ENCODE results near the gene SLC12A6. TPM values are rescaled to one million over a fixed set of nuclear protein-coding genes. Genes with fewer than 3 reads are reported as not detected.
A peak's percentile ranks its signal among the peaks of the same experiment; 100 is the strongest.

The SLC12A6 gene
- total RNA-seq, 2 experiments from 2014 or later: 30.6 to 31.7 TPM

DNA sequence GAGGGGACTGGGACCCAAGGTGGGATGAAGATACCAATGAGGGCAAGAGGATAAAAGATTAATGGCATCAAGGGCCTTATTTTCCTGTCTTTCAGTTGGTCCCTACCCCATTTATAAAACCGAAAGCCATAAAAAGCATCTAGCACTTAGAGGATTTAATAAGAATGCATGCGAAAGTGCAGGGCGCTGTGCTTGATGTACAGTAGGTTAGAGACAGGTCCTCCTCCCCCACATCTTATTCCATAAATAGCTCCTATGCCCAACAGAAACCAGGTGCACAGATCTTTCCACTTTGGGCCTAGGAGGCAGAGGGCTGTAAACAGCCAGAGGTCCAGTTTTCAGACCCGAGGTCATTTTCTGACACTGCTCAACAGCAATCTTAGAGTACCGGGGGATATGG is 28.3 kb upstream of the SLC12A6 start:
- H3K4me1 Mint-ChIP-seq: peaks cover 53% of the 10 kb centered on the region
- H3K36me3 Mint-ChIP-seq (ENCODE audit: low read depth): peaks cover 37% of the 10 kb centered on the region
- H3K4me3 Mint-ChIP-seq: peak overlapping the region; percentile 99
- ChIA-PET POLR2A (interaction anchor here (1.0 to 4.4 kb wide), 10 partner anchors 8 to 327 kb away, joined by 3 to 92 read pairs (median 16); partner anchors contain the start of genes AVEN, EMC7, GOLGA8B and NOP10), CTCF (interaction anchor here (0.7 to 4.4 kb wide), 9 partner anchors 10 to 221 kb away, joined by 3 to 60 read pairs (median 31); partner anchors contain the start of genes KATNBL1, NOP10, NUTM1 and SLC12A6)
- H3K27me3 Mint-ChIP-seq: no peaks in the 10 kb centered on the region
- H3K27ac Mint-ChIP-seq: peak overlapping the region; percentile 87
- peak; percentile 26 for DNase-seq
- no peaks in the 10 kb centered on the region for H3K9me3 Mint-ChIP-seq

DNA sequence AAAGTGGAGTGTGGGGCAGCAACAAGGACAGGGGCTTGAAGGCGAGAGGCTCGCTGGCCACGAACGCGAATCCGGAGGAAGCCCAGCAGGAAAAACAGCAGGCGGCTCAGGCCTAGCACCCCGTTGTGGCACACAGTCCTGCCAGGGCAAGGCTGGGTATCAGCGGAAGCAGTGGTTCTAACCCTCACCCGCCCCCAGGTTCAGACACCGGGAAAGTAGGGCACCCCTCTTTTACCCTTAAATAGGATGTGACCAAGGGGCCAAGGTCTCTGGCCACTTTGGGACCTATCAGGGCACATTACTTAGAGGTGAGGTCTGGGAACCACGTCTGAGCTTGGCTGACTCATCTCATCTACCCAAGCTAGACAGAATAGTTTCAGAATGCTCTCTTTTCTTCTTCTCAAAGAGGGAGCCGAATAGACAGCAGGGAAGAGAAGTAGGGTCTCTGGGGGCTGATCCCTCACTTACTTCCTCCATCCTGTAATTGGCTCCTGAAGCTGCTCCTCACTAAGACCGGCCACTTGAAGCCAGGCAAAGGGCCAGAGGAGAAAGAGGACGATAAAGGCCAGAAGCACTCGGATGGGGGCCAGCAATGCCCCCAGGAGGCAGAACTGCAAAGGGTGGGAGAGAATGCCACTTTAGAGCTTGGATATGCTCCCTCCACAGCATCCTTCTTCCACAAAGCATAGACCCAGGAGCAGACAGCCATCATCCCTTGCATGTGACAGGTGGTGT is 27.7 kb upstream of the SLC12A6 start:
- Mint-ChIP-seq H3K9me3 (no peaks in the 10 kb centered on the region), H3K27me3 (no peaks in the 10 kb centered on the region), H3K4me3 (peak overlapping the region; percentile 99), H3K27ac (peak overlapping the region; percentile 87), H3K4me1 (peaks cover 51% of the 10 kb centered on the region), H3K36me3 (ENCODE audit: low read depth) (peaks cover 41% of the 10 kb centered on the region)
- DNase-seq: peak; percentile 38
- ChIA-PET POLR2A (interaction anchor here (1.0 to 4.4 kb wide), 7 partner anchors 11 to 264 kb away, joined by 3 to 92 read pairs (median 18); partner anchors contain the start of genes EMC7, NOP10, NUTM1 and PGBD4), CTCF (interaction anchor here (0.8 to 4.4 kb wide), 6 partner anchors 11 to 222 kb away, joined by 3 to 60 read pairs (median 24); partner anchors contain the start of genes NOP10, NUTM1 and SLC12A6)

DNA sequence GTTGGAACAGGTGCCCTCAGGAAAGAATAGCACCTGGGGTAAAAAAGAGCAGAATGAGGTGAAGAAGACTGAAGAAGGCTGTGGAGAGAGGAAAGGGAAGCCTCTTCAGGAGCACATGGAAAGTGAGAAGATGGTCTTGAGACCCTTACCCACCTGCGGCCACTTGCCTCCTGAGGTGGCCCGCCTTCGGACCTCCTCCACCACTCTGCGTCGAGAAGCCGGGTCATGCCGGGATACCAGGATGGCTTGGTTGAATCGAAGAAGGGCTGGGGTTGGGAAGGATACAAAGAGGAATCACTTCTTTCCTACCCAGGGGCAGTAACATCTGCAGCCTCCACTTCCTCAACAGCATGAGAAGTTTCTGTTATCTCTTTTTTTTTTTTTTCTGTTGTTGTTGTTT is 26.5 kb upstream of the SLC12A6 start:
- H3K4me3 Mint-ChIP-seq: no peak overlapping the region
- ChIA-PET POLR2A (no interaction called here), CTCF (no interaction called here)
- H3K4me1 Mint-ChIP-seq: peaks cover 41% of the 10 kb centered on the region
- peaks cover 52% of the 10 kb centered on the region for H3K36me3 Mint-ChIP-seq (ENCODE audit: low read depth)
- no peak for DNase-seq
- no peaks in the 10 kb centered on the region for H3K9me3 Mint-ChIP-seq
- no peak overlapping the region for H3K27ac Mint-ChIP-seq
- H3K27me3 Mint-ChIP-seq: no peaks in the 10 kb centered on the region

- Mint-ChIP-seq H3K27me3 (no peaks in the 10 kb centered on the region), H3K4me1 (peaks cover 33% of the 10 kb centered on the region), H3K4me3 (no peak overlapping the region), H3K36me3 (ENCODE audit: low read depth) (peaks cover 56% of the 10 kb centered on the region), H3K27ac (peak overlapping the region; percentile 72), H3K9me3 (no peaks in the 10 kb centered on the region)
- no peak for DNase-seq
- CTCF ChIA-PET: interaction anchor here (1.0 to 1.1 kb wide), 2 partner anchors 9 to 152 kb away, joined by 3 to 5 read pairs; partner anchors contain the start of gene KATNBL1
- POLR2A ChIA-PET: no interaction called here
Measured at GRCh38 chr15:34362047-34362773, 24.6 kb upstream of the SLC12A6 start.

- H3K4me3 Mint-ChIP-seq: no peak overlapping the region
- H3K9me3 Mint-ChIP-seq: no peaks in the 10 kb centered on the region
- H3K27me3 Mint-ChIP-seq: no peaks in the 10 kb centered on the region
- DNase-seq: no peak
- peaks cover 33% of the 10 kb centered on the region for H3K4me1 Mint-ChIP-seq
- ChIA-PET CTCF (interaction anchor here (0.8 to 1.7 kb wide), 3 partner anchors 119 to 227 kb away, joined by 3 to 5 read pairs (median 3); partner anchors contain the start of gene KATNBL1), POLR2A (interaction anchor here (1.3 to 1.6 kb wide), 2 partner anchors 23 to 152 kb away, joined by 5 to 8 read pairs; partner anchors contain the start of genes KATNBL1 and SLC12A6)
- peaks cover 63% of the 10 kb centered on the region for H3K36me3 Mint-ChIP-seq (ENCODE audit: low read depth)
- H3K27ac Mint-ChIP-seq: no peak overlapping the region
Measured at GRCh38 chr15:34361278-34361677, 23.7 kb upstream of the SLC12A6 start.

GRCh38 chr15:34360298-34360697 is 22.7 kb upstream of the SLC12A6 start:
- ChIA-PET POLR2A (interaction anchor here (1.3 to 1.6 kb wide), 2 partner anchors 22 to 151 kb away, joined by 5 to 8 read pairs; partner anchors contain the start of genes KATNBL1 and SLC12A6), CTCF (interaction anchor here (0.8 to 1.7 kb wide), 3 partner anchors 116 to 228 kb away, joined by 3 to 5 read pairs (median 3); no protein-coding TSS in a partner anchor)
- Mint-ChIP-seq H3K36me3 (ENCODE audit: low read depth) (peaks cover 63% of the 10 kb centered on the region), H3K27me3 (no peaks in the 10 kb centered on the region), H3K4me3 (no peak overlapping the region), H3K9me3 (no peaks in the 10 kb centered on the region), H3K27ac (no peak overlapping the region), H3K4me1 (peaks cover 24% of the 10 kb centered on the region)
- no peak for DNase-seq

DNA sequence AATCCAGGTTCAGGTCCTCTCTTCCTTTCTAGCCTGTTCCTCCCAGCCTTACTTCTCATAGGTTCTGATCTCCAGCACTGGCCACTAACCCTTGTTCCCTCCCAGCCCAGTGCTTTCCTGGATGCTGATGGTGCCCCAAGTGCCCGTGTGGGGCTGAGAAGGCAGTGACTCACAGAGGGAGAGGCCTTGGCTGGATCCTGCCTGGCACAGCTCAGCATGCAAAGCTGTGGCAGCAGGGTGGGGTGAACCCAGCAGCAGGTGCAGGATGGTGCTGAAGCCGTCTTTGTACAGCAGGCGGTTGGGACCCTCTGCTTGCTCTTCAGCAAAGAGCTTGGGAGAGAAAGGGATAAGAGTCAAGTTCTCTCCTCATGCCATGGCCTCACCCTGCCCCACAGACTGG is 21.8 kb upstream of the SLC12A6 start:
- Mint-ChIP-seq H3K27me3 (no peaks in the 10 kb centered on the region), H3K36me3 (ENCODE audit: low read depth) (peaks cover 64% of the 10 kb centered on the region), H3K4me1 (peaks cover 16% of the 10 kb centered on the region), H3K27ac (no peak overlapping the region), H3K9me3 (no peaks in the 10 kb centered on the region), H3K4me3 (no peak overlapping the region)
- DNase-seq: no peak
- CTCF ChIA-PET: interaction anchor here (1.7 kb wide), 1 partner anchor 228 kb away, joined by 5 read pairs; no protein-coding TSS in a partner anchor
- POLR2A ChIA-PET: no interaction called here

DNA sequence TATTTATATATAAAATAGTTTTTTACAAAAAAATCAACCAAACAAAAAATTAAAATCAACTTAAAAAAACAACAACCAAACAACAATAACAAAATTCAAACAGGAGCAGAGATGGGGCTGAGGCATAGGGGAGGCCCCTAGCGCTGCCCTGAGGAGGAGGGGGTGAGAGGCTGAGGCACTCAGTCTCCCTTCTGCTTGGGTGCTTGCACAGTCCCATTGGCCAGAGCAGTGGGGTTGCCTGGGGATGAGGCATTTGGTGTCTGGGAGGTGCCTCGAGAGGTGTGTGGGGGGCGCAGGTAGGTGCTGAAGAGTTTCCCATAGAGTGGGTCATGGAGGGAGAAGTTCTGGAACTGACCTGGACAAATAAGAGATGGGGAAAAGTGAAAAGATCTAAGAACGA is 21.4 kb upstream of the SLC12A6 start:
- no peak overlapping the region for H3K27ac Mint-ChIP-seq
- no peak for DNase-seq
- H3K36me3 Mint-ChIP-seq (ENCODE audit: low read depth): peaks cover 64% of the 10 kb centered on the region
- H3K9me3 Mint-ChIP-seq: no peaks in the 10 kb centered on the region
- H3K27me3 Mint-ChIP-seq: no peaks in the 10 kb centered on the region
- ChIA-PET POLR2A (interaction anchor here (0.8 to 1.6 kb wide), 3 partner anchors 8 to 16 kb away, joined by 3 to 5 read pairs (median 3); partner anchors contain the start of genes LPCAT4, NOP10 and NUTM1), CTCF (interaction anchor here (1.6 to 1.7 kb wide), 2 partner anchors 8 to 262 kb away, joined by 3 to 6 read pairs; partner anchors contain the start of gene LPCAT4)
- no peak overlapping the region for H3K4me3 Mint-ChIP-seq
- peaks cover 15% of the 10 kb centered on the region for H3K4me1 Mint-ChIP-seq

DNA sequence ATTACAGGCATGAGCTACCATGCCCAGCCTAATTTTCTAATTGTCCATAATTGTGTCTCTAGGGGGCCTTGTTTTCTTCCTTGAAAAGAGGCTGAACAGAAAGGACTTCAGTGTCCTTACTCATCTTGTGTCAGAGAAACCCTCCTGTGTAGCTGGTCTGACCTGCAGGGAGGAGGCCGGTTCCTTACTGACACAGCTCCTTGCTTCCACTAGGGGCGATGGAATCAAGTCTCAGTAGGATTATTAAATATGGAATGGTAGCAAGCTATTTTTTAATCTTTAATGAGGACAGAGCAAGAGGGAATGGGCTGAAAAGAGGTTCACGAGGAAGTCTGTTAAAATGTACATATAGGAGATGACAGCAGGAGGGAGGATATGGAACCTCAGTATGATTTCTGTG is 20.8 kb upstream of the SLC12A6 start:
- Mint-ChIP-seq H3K27ac (no peak overlapping the region), H3K4me1 (peaks cover 12% of the 10 kb centered on the region), H3K9me3 (no peaks in the 10 kb centered on the region), H3K4me3 (no peak overlapping the region), H3K36me3 (ENCODE audit: low read depth) (peaks cover 58% of the 10 kb centered on the region), H3K27me3 (no peaks in the 10 kb centered on the region)
- DNase-seq: no peak
- ChIA-PET POLR2A (interaction anchor here (0.8 to 1.6 kb wide), 3 partner anchors 8 to 15 kb away, joined by 3 to 5 read pairs (median 3); partner anchors contain the start of genes LPCAT4, NOP10 and NUTM1), CTCF (interaction anchor here (0.7 to 1.7 kb wide), 4 partner anchors 9 to 611 kb away, joined by 3 to 6 read pairs (median 4); partner anchors contain the start of genes AQR and LPCAT4)

- peaks cover 6% of the 10 kb centered on the region for H3K4me1 Mint-ChIP-seq
- H3K9me3 Mint-ChIP-seq: no peaks in the 10 kb centered on the region
- no peaks in the 10 kb centered on the region for H3K27me3 Mint-ChIP-seq
- H3K27ac Mint-ChIP-seq: no peak overlapping the region
- no peak overlapping the region for H3K4me3 Mint-ChIP-seq
- CTCF ChIA-PET: interaction anchor here (1.1 to 1.7 kb wide), 3 partner anchors 9 to 264 kb away, joined by 3 to 6 read pairs (median 4); partner anchors contain the start of gene LPCAT4
- POLR2A ChIA-PET: interaction anchor here (1.3 to 1.6 kb wide), 2 partner anchors 9 to 11 kb away, joined by 3 to 5 read pairs; partner anchors contain the start of gene LPCAT4
- no peak for DNase-seq
- peaks cover 53% of the 10 kb centered on the region for H3K36me3 Mint-ChIP-seq (ENCODE audit: low read depth)
Measured at GRCh38 chr15:34357653-34358052, 20.1 kb upstream of the SLC12A6 start.

- no peaks in the 10 kb centered on the region for H3K4me1 Mint-ChIP-seq
- H3K27me3 Mint-ChIP-seq: no peaks in the 10 kb centered on the region
- H3K4me3 Mint-ChIP-seq: no peak overlapping the region
- no peak overlapping the region for H3K27ac Mint-ChIP-seq
- DNase-seq: no peak
- no peaks in the 10 kb centered on the region for H3K9me3 Mint-ChIP-seq
- ChIA-PET POLR2A (interaction anchor here (3.0 kb wide), 2 partner anchors 12 kb away, joined by 9 to 20 read pairs; partner anchors contain the start of genes LPCAT4, NOP10 and NUTM1), CTCF (interaction anchor here (1.1 to 2.4 kb wide), 2 partner anchors 11 to 13 kb away, joined by 5 to 13 read pairs; partner anchors contain the start of genes LPCAT4 and NOP10)
- peaks cover 31% of the 10 kb centered on the region for H3K36me3 Mint-ChIP-seq (ENCODE audit: low read depth)
Measured at GRCh38 chr15:34355241-34355640, 17.7 kb upstream of the SLC12A6 start.

DNA sequence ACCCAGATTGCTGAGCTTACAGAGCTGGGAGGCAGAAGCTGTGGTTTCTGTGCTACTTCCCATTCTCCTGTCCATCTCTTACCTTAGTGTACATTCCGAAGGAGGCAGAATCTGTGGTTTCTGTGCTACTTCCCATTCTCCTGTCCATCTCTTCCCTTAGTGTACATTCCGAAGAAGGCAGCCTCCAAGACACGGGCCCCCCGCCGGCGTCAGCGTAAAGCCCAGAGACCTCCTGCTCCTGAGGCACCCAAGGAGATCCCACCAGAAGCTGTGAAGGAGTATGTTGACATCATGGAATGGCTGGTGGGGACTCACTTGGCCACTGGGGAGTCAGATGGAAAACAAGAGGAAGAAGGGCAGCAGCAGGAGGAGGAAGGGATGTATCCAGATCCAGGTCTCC is 16.7 kb upstream of the SLC12A6 start:
- POLR2A ChIA-PET: interaction anchor here (1.0 to 3.0 kb wide), 3 partner anchors 9 to 13 kb away, joined by 3 to 20 read pairs (median 9); partner anchors contain the start of genes LPCAT4, NOP10 and NUTM1
- no peak for DNase-seq
- CTCF ChIA-PET: interaction anchor here (0.5 to 2.4 kb wide), 3 partner anchors 12 to 34 kb away, joined by 3 to 13 read pairs (median 5); partner anchors contain the start of genes LPCAT4 and NOP10
- Mint-ChIP-seq H3K4me1 (no peaks in the 10 kb centered on the region), H3K4me3 (no peak overlapping the region), H3K36me3 (ENCODE audit: low read depth) (peaks cover 23% of the 10 kb centered on the region), H3K9me3 (no peaks in the 10 kb centered on the region), H3K27ac (no peak overlapping the region), H3K27me3 (no peaks in the 10 kb centered on the region)

All from activated CD4-positive, alpha-beta memory T cell treated with anti-CD3 and anti-CD28 coated beads, Interleukin-2, amount 10 ng/mL, durations not matched to agents 7 days and 5 days (primary cell).